HTR-8/SVneo (cell line): ENCODE measurements around the gene MZB1.

Source experiments
- DNase-seq: peaks from one replicate; pipeline ENCODE4 v3.0.0; 2011; ENCODE audit warnings: low spot score, mixed read lengths; ENCODE audit not compliant: insufficient read length
- FAIRE-seq: peaks from 2 replicates; lab custom pipeline; 2011; peaks lifted over from hg19 to GRCh38; lab: Jason Lieb, UNC

The MZB1 gene, protein sequence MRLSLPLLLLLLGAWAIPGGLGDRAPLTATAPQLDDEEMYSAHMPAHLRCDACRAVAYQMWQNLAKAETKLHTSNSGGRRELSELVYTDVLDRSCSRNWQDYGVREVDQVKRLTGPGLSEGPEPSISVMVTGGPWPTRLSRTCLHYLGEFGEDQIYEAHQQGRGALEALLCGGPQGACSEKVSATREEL

DNA sequence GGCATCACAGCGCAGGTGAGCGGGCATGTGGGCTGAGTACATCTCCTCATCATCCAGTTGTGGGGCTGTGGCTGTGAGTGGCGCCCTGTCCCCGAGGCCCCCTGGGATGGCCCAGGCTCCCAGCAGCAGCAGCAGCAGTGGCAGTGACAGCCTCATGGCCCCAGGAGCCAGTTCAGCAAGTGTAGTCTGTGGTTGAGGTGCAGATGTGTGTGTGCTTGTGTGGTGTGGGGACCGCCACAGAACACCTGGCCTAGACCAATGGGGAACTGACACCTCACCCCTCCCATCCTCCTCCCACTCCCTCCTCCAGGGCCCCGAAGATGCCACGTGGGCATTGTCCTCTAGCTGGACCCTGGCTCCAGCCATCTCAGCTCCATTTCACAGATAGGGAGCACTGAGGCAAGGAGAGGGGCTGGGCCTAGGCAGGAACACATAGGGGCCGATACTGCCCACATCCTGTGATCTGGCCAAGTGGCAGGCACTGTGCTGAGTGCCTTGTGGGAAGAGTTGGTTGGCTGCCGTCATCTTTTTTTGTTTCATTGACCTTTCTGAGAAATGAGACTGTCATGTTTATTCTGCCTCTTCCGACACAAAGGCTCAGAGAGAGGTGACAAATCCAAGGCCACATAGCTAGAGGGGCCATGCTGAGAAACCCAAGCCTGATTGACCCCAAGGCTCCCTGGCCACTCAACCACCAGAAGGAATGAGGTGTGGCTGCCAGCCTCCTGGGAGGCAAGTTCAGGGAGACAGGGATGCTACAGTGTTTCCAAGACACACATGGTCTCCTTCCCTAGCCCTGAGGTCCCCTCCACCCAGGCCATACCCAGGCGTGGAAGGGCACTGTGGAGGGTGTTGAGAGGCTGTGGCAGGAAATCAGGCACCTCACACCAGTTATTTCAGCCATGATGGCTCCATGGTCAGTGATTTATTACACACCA is at the start of gene MZB1:
TSS of gene MZB1 (minus strand) at position 213 of the 938 bp plus-strand sequence. CDS start at position 156, 57 bp downstream.
- DNase-seq, result no peak
- FAIRE-seq, result no peak

DNA sequence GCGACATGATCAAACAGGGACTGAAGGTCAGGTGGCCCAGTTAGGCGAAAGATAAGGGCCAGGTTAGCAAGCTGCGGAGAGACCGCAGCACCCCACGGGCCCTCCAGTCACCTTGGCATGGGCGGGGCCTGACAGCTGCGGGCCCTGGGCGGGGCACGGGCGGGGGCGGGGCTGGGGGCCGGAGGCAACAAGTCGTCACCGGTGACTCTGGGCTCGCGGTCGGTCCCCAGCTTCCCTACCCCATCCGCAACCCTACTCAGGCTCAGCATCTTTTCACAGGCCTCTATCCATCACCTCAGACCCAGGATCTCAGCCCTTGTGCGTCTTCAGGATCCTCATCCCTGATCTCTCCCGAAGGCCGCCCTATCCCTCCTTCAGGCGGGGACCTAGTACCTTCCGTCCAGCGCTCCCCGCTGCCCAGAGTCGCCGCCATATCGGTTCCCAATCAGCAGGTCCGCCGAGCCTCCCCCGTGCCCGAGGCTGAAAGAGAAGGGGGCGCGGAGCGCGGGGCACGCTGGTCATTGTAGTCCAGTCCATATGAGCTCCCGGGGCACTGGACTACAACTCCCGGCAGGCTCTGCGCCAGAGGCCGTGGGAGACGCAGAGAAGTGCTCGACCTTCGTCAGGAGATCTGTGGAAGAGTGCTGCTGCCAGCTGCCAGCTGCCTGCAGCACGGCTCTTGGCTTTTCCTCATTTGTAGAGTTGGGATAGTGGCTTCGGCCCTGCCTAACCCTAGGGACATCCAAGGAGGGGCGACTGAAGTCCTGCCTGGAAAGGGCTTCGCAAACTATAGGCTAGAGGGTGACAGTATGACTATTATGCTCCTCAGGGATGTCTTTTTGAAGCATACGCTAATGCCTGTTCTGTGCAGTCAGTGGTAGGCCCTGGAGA is 49.5 kb upstream of the MZB1 start, which contains the start of gene DNAJC18:
TSS of gene DNAJC18 (minus strand) at position 513 of the 891 bp plus-strand sequence. CDS start at position 433, 80 bp downstream.
- peak; percentile 81 for FAIRE-seq
- DNase-seq, result peak; percentile 95

DNA sequence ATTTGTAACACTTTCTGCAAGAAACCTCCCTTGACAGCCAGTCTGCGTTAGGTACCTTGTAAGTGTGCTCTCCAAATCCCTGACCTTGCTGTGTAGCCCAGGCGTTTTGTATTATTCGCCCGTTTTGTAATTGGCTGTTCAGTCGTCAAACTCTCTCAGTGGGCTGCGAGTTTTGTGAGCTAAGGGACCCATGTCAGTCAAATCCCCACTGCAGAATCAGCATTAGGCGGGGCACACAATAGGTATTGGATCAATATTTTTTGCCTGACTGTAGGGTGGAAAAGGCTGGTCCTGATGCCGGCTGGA is 48.9 kb upstream of the MZB1 start:
- FAIRE-seq (no peak), DNase-seq (no peak)

DNA sequence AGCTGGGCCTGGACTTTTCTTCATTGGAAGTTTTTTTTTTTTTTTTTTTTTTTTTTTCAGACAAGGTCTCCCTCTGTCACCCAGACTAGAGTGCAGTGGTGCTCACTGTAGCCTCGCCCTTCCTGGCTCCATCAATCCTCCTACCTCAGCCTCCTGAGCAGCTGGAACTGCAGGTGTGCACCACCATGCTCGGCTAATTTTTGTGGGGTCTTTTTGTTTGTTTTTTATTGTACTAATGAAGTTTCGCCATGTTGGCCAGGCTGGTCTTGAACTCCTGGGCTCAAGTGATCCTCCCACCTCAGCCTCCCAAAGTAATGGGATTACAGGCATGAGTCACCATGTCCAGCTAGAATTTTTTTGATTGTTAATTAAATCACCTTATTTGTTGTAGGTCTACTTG is 46.0 kb upstream of the MZB1 start:
- FAIRE-seq, result no peak

DNA sequence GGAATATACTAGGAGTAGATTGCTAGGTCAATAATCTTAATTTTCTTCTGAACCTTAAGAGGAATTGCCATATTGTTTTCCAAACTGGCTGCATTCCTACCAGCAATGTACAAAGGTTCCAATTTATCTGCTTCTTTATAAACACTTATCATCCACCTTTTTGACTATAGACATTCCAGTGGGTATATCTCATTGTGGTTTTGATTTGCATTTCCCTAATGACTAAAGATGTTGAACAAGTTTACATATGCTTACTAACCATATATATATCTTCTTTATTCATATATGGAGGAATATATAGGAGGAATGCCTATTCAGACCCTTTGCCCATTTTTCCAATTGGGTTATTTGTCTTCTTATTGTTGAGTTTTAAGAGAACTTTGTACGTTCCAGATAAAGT is 42.0 kb upstream of the MZB1 start:
- FAIRE-seq (no peak), DNase-seq (no peak)

More for the DNA sequence above, 46.0 kb upstream of the MZB1 start:
- DNase-seq, result no peak

DNA sequence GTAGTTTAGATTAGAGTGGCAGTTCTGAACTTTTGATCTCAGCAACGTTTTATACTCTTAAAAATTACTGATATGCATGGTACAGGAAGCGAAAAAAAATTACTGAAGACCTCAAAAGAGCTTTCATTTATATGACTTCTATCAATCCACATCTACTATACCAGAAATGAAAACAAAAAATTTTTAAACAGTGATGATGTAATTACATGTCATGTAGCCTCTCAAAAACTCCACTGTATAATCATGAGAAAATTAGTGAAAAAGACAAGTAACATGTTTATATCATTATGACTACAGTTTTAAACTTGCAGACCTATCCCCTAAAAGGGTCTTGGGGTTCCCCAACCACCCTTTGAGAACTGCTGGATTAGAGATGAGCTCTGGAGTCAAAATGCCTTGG is 40.3 kb upstream of the MZB1 start:
- DNase-seq (no peak), FAIRE-seq (no peak)

DNA sequence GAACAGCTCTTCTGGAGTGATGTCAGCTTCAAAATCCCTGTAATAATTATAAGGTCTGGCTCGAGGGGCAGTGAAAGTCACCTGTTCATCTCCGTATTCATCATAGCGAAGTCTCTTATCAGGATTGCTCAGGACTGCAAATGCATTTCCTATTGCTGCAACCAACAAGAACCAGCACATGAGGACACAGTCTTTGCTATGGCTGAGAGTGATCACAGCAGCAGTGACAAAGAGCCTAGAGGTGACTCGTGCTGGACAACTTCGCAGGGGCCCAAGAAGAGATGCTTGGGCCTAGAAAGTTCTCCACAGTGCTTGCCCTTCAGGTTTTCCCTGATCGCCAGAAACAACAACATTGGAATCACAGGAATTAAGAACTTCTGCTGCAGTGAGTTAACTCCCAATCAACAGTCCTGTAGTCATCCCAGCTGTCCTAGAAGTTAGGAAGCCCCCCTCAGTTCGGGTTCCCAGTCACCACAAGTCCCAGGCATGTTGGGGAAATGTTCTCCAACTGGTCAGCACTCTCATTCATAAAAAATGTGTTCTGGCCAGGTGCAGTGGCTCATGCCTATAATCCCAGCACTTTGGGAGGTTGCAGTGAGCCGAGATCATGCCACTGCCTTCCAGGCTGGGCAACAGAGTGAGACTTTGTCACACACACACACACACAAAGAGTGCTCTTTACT is 36.6 kb upstream of the MZB1 start:
- FAIRE-seq (no peak), DNase-seq (no peak)

DNA sequence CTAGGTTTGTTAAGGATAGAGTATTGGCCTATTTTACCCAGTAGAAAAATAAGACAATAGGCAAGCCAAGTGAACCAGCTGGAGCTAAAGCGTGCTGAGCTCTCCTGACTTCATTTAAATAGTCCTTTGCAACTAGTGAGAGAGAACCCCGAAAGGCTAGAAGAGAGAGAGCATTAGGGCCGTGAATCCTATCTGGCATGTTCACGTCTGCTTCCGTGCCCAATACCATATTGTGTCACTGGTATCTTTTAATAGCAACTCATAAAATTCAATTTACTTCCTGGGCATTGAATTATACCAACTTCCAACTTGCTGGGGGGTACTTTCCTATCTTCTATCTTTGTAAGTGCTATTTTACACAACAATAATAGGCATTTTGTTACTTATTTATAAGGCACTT is 35.8 kb upstream of the MZB1 start:
- no peak for DNase-seq
- FAIRE-seq, result no peak

DNA sequence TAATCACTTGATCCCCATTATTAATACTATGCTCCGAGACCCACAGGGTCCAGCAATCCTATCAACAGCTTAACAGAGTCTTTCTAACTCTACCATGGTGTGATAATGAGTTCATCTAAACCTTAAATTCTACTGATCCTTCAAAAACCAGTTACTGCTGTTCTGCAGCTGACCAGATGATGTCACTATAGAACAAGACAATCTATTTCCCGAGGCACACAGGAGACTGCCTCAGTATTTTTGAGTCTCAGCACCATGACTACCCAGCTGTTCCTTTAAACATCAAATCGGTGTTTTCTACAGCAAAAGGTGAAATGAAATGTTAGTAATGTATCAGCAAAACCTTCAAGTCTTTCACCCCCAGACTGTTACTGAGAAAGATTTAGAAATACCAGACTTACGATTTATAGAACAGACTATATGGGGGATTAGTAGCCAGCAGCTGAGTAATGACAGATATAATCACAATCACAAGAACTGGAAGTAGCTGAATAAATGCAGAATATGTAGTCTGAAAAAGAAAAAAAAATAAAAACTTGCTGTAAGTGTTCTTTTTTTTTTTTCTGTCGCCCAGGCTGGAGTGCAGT is 32.7 kb upstream of the MZB1 start:
- no peak for FAIRE-seq
- peak; percentile 85 for DNase-seq

DNA sequence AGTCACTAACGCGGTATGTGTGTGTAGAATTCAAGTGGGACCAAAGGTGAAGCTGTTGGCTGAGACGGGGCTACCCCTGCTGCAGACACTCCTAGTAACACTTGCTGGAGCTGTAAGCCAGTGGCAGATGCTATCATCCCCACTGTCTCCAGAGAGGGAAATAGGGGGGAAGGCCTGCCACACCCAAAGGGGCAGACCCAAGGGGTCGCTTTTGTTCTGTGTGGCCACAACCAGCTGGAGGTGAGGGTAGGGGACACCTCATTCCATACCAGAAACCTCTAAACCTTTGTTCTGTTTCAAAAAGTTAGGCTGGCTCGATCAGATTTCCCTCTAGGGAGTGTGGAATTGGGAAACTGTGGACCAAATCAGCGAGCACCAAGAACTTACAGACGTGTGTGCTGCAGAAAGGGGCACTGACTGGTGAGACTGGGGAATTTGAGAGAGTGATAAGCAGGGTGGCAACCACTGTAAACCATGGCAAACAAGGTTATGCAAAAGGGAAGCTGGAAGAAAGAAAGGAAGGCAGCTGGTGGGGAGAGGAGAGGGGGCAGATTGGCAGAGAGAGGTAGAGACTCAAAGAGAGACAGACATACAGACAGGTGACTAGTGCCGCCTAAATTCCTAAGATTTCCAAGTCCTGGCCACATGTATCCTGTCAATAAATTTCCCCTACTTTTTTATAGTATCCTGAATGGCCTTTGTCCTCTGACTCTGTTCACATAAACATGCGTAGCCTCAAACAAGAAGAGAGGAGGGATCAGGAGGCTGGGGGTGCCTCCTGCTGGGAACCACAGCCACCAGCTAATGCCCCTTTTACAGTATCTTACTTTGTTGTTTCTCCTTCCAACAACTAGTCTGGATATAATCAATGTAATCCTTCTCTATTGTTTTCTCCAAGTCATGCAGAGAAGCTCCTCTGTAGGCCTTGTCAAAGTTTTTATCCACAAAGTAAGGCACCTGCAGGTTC is 29.8 kb upstream of the MZB1 start:
- FAIRE-seq, result no peak
- DNase-seq, result no peak

DNA sequence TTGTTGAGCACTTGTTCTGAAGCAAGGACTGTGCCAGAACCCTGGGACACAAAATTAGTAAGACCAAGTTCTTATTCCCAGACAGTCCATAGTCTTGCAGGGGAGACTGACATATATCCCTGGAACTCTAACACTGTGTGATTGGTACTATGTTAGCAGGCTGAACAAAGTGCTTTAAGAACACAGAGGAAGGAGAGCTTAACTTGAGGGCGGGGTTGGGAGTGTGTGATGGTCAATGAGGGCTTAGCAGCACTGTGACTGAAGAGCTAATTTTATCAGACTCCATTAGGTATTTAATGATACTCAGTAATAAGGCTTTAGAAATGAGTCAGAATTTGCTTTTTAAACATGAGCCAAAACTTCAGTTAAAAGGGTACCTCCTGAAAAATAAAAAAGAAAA is 29.1 kb upstream of the MZB1 start:
- DNase-seq (no peak), FAIRE-seq (no peak)

DNA sequence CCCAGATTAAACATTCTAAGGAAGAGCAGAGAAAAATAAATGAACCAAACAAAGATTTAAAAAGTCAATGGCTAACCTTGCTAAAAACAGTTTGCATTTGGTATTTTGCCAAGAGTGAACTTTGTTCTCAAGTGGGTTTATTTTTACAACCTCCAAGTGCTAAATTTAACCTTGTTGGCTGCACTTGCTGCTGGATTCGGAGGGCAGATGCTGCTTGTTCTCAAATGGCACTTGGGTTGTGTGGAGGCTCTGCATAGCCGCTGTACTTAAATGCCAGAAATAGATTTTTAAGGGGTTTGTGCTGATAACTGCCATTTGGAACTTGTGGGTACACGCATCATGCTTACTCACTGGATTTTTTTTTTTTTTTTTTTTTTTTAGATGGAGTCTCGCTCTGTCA is 27.5 kb upstream of the MZB1 start:
- no peak for DNase-seq
- no peak for FAIRE-seq

DNA sequence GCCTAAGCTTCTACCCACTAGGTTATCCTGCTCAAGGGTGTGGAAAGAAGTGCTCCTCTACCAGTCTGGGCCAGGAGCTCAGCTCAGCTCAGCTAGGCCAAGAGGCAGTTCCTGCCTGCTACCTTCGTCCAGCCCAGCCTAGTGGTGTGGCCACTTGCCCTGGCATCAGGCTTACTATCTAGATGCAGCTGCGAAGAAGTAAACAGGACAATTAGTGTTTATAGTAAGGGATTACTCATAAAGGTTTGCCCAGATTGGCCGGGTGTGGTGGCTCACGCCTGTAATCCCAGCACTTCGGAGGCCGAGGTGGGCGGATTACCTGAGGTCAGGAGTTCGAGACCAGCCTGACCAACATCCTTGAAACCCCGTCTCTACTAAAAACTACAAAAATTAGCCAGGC is 26.9 kb upstream of the MZB1 start:
- DNase-seq (no peak), FAIRE-seq (no peak)

DNA sequence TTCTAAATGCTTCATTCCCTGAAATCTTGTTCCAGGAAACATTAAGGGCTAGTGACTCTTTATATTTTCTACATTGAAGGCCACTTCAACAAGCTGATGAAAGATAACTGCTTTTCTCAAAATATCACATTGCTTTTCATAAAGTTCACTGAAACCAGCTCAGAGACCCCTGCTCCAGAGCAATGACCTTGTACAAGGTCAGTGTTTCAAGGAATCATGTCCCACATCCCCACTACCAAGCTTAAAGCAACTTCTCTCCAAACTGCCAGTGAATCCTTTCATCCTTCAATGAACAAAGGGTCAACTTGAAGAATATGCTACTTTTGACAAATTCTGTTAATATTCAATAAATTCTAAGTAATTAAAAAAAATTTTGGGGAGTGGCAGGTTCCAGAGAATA is 26.2 kb upstream of the MZB1 start:
- DNase-seq, result no peak
- no peak for FAIRE-seq

DNA sequence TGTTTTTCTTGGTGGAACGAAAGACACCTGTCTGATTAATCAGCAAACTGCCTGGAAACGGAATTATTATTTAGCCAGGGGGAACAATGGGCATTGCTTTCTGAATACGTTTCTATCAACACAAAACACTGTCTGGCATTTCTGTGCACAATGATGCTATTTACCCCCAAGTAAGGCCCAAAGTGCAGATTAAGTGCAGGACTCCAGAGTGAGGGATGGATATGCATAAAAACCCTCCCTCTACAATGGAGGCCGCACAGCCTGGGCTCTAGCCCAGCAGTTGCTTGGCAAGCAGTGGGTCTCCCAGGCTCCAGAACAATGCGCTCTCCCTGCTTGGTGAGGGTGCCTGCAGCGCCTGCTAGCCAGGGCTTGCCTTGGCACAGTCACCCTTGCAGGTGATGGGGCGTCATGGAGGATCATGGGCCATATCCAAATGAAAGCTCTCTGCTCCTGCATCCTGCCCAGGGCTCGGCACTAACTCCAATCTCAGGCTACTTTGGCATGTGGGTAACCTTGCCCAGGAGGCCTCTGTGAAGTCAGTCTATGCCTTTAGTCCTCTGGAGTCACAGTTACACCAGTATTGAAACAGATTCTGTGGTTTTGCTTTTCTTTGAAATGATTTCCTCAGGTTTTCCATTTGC is 25.6 kb upstream of the MZB1 start:
- no peak for DNase-seq
- no peak for FAIRE-seq

DNA sequence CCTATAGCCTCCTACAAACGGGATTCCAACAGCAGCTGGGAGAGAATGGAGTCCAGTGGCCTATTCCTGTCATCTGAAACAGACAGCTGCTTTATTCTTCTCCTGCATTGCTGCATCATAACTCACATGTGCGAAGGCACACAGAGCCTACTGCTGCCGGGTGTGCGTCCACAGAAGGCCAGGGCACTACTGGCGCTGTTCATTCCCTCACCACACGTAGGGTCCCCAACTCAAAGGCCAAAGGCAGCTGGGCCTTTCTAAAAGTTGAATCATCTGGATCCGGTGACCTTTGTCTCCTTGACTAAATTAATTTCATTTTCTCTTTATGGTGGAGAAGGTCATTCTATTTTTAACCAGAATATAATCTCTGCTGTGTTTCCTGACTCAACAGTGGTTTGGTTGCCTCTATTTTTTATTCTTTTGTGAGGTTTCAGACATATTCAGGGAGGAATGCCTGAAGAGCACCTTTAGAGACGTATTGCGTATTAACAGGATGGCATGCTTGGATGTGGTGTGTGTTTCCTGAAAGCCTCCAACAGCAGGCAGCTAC is 24.9 kb upstream of the MZB1 start:
- no peak for DNase-seq
- FAIRE-seq, result no peak

DNA sequence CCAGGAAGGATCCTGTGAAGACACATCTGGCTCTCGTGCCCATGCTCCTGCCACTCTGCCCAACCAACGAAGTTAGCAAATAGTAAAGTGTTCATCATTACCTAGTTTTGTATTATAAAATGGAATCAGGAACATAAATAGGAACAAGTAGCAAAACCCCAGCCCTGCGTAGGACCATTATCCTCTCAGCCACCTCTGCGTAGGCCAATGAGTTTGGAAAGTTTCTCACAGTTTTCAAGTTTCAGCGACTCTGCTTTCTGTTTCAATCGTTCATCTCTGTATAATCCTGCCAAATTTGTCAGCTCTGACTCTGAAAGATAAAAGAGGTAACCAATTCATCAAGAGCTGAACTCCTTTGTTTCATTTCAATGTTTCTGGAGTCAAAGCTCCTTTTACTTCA is 24.2 kb upstream of the MZB1 start:
- DNase-seq, result no peak
- FAIRE-seq, result no peak

DNA sequence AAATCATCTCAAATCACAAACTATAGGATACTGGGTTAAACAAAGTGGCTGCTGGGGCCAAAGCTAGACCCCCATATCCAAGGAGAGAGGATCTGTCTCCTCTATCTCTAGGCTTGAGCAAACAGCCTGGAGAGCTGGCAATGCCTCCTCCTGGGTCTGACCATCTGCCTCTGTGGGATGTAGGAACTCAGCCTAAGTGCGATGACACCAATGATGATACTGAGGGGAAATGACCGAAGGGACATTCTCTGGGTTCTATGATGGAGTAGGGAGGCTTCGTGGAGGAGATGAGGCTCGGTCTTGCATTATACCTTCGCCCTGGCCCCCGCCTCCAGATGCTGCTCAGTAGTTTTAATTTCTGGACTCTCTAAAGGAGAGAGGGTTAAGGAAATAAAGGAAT is 23.4 kb upstream of the MZB1 start:
- DNase-seq (no peak), FAIRE-seq (no peak)
